HepG2 (cell line): ENCODE data around the gene RBM43. TPM values are rescaled to one million over a fixed set of nuclear protein-coding genes. Genes with fewer than 3 reads are reported as not detected.

Experiments
- ATAC-seq: fragments of 200-7000 bp; cut with Tn5 transposase; 3 replicates; pipeline ENCODE4 v1.9.1; 2020; ENCODE audit warnings: mild to moderate bottlenecking, moderate library complexity
- BruUV-seq: library from RNA; stranded (reverse); fragments of 400-500 nt; replicated peaks from 2 replicates; lab custom pipeline; 2021; lab: Mats Ljungman, UMichigan
- CTCF ChIA-PET: fragments of 300-600 bp; formaldehyde crosslinking; extraction: SDS; loops from one replicate; lab custom pipeline; 2021; ENCODE audit warnings: low total read pairs, inconsistent platforms, low intra/inter-chr PET ratio; lab: Yijun Ruan, JAX
- POLR2A ChIA-PET: fragments of 350-600 bp; sonication (Branson Sonifier 250); formaldehyde crosslinking; loops from one replicate; lab custom pipeline; 2020; ENCODE audit warnings: antibody characterized with exemption, inconsistent platforms; lab: Yijun Ruan, JAX
- DNase-seq: peaks from one replicate; pipeline ENCODE4 v3.0.0-alpha.2; 2015; ENCODE audit warnings: low spot score
- FAIRE-seq: peaks from 3 replicates; lab custom pipeline; 2011; peaks lifted over from hg19 to GRCh38; lab: Jason Lieb, UNC
- H2AFZ ChIP-seq: one replicate; pipeline ENCODE4 v1.6.1; 2011; ENCODE audit warnings: low read length, inconsistent platforms
- H3K27ac ChIP-seq: fragments of 300-600 bp; 3 replicates; pipeline ENCODE4 v1.8.0; 2011; ENCODE audit warnings: mixed run types, mild to moderate bottlenecking, mixed read lengths, low read length, inconsistent platforms; ENCODE audit not compliant: insufficient read depth; ENCODE audit errors: extremely low read length
- H3K27me3 ChIP-seq, 2 experiments: fragments of 200-600 bp in 1 of 2; 2 replicates in 1 of 2; 3 replicates in 1 of 2; pipeline versions ENCODE4 v1.6.0 to v1.8.0; 2011; ENCODE audit warnings: low read length in 2 of 2, mild to moderate bottlenecking in 2 of 2, moderate library complexity in 2 of 2, inconsistent platforms in 1 of 2; ENCODE audit not compliant: insufficient read depth in 2 of 2, control insufficient read depth in 1 of 2
- H3K36me3 ChIP-seq, 2 experiments: fragments of 200-600 bp in 1 of 2; replicated peaks in 1 of 2; 2 replicates in 1 of 2; 3 replicates in 1 of 2; pipeline versions ENCODE4 v1.5.1 to v1.8.0; 2011; ENCODE audit warnings: low read length in 2 of 2, inconsistent platforms in 1 of 2; ENCODE audit not compliant: insufficient read depth in 2 of 2, control insufficient read depth in 1 of 2
- H3K4me1 ChIP-seq: 2 replicates; pipeline ENCODE4 v1.5.1; 2012; ENCODE audit warnings: low read length, inconsistent platforms; ENCODE audit not compliant: insufficient read depth
- H3K4me2 ChIP-seq: 2 replicates; pipeline ENCODE4 v1.6.0; 2011; ENCODE audit warnings: low read depth, low read length, inconsistent platforms
- H3K4me3 ChIP-seq, 3 experiments: fragments of 200-600 bp in 1 of 3; sonication (generic), shearing (Covaris generic) in 1 of 3; replicated peaks in 1 of 3; 2 replicates each; pipeline ENCODE4 v1.5.1; 2011 to 2016; ENCODE audit warnings: low read length in 3 of 3, inconsistent platforms in 2 of 3, low read depth in 2 of 3, mild to moderate bottlenecking in 2 of 3, control low read depth in 1 of 3, mixed read lengths in 1 of 3; ENCODE audit not compliant: insufficient read depth in 1 of 3
- H3K79me2 ChIP-seq: one replicate; pipeline ENCODE4 v1.6.1; 2011; ENCODE audit warnings: low read length, inconsistent platforms; ENCODE audit not compliant: insufficient read depth
- H3K9ac ChIP-seq: 2 replicates; pipeline ENCODE4 v1.6.0; 2011; ENCODE audit warnings: mild to moderate bottlenecking, low read depth, low read length, inconsistent platforms; ENCODE audit not compliant: insufficient read depth
- H3K9me3 ChIP-seq: 2 replicates; pipeline ENCODE4 v1.5.1; 2012; ENCODE audit warnings: mild to moderate bottlenecking, low read length
- H4K20me1 ChIP-seq: 2 replicates; pipeline ENCODE4 v1.6.0; 2011; ENCODE audit warnings: inconsistent platforms, mild to moderate bottlenecking, low read length, moderate library complexity; ENCODE audit not compliant: insufficient read depth
- DNMT1 ChIP-seq: sonication (generic); formaldehyde crosslinking; IDR thresholded peaks from 2 replicates; pipeline ENCODE4 v1.5.1; 2020; ENCODE audit warnings: mild to moderate bottlenecking, missing genetic modification reagents
- HDAC2 ChIP-seq: sonication (generic); formaldehyde crosslinking; IDR thresholded peaks from 2 replicates; pipeline ENCODE4 v1.4.0; 2020; ENCODE audit warnings: missing genetic modification reagents
- HMG20B ChIP-seq: conservative IDR thresholded peaks from 2 replicates; pipeline ENCODE4 v1.6.1; 2016; ENCODE audit warnings: missing genetic modification reagents, missing compliant biosample characterization
- HMGA1 ChIP-seq: sonication (generic); formaldehyde crosslinking; conservative IDR thresholded peaks from 2 replicates; pipeline ENCODE4 v1.4.0; 2020; ENCODE audit warnings: missing genetic modification reagents
- MAFF ChIP-seq: IDR thresholded peaks from 2 replicates; pipeline ENCODE4 v1.6.1; 2011; ENCODE audit warnings: low read depth, low read length, improper control_type of control experiment
- PHF20 ChIP-seq: sonication (generic); formaldehyde crosslinking; IDR thresholded peaks from 2 replicates; pipeline ENCODE4 v1.5.0; 2020; ENCODE audit warnings: mild to moderate bottlenecking, missing genetic modification reagents
- STAT5B ChIP-seq: sonication (generic); formaldehyde crosslinking; IDR thresholded peaks from 2 replicates; pipeline ENCODE4 v1.4.0; 2020; ENCODE audit warnings: missing genetic modification reagents
- TBL1XR1 ChIP-seq: fragments of 150-350 bp; IDR thresholded peaks from 2 replicates; pipeline ENCODE4 v1.6.1; 2014; ENCODE audit warnings: borderline replicate concordance, low read length; ENCODE audit not compliant: partially characterized antibody
- ZNF33A ChIP-seq: sonication (generic); formaldehyde crosslinking; IDR thresholded peaks from 2 replicates; pipeline ENCODE4 v1.5.1; 2020; ENCODE audit warnings: missing genetic modification reagents, mild to moderate bottlenecking, moderate library complexity, borderline replicate concordance
- ZNF737 ChIP-seq: sonication (generic); formaldehyde crosslinking; IDR thresholded peaks from 2 replicates; pipeline ENCODE4 v1.5.0; 2020; ENCODE audit warnings: missing genetic modification reagents, mild to moderate bottlenecking, borderline replicate concordance
- ZNF878 ChIP-seq: sonication (generic); formaldehyde crosslinking; IDR thresholded peaks from 2 replicates; pipeline ENCODE4 v1.8.1; 2023; ENCODE audit warnings: mild to moderate bottlenecking, missing genetic modification reagents, moderate library complexity
- in situ Hi-C: cut with HindIII; loops from 2 replicates; pipeline ENCODE4 v1.10.0; 2017; ENCODE audit warnings: low pct_unique_long_range_greater_than_20kb; ENCODE audit not compliant: extremely low pct_ligation_motif_present
- intact Hi-C: fragments of 100-400 bp; cut with micrococcal nuclease; formaldehyde crosslinking; loops from one replicate; pipeline ENCODE4 v1.10.0; 2022; ENCODE audit not compliant: unreplicated experiment
- polyA plus RNA-seq, 8 experiments: library from polyadenylated mRNA; depleted of rRNA in 3 of 8; stranded (reverse) in 7 of 8; unstranded in 1 of 8; fragments of >200 nt; fragmentation: Illumina TruSeq in 4 of 8; extraction: Trizol in 4 of 8; gene quantifications; 2 replicates each; pipeline versions ENCODE4 v1.2.1 to v1.2.3, GENCODE V29; 2011 to 2016; ENCODE audit warnings: low read depth in 4 of 8, missing spikeins in 1 of 8, mixed read lengths in 1 of 8; ENCODE audit not compliant: insufficient read depth in 1 of 8
- total RNA-seq, 5 experiments: library from RNA; depleted of rRNA; stranded (reverse); fragments of >200 nt; fragmentation: Illumina TruSeq; extraction: Trizol; gene quantifications; 2 replicates each; pipeline ENCODE4 v1.2.3, GENCODE V29; 2016; ENCODE audit warnings: low read depth in 1 of 5

RBM43 gene
- total and polyA plus RNA-seq, 2 of the 13 experiments (the other 11 are each of a cell fraction or from before 2014, with no cell fraction given): 0.31 to 0.70 TPM

DNA sequence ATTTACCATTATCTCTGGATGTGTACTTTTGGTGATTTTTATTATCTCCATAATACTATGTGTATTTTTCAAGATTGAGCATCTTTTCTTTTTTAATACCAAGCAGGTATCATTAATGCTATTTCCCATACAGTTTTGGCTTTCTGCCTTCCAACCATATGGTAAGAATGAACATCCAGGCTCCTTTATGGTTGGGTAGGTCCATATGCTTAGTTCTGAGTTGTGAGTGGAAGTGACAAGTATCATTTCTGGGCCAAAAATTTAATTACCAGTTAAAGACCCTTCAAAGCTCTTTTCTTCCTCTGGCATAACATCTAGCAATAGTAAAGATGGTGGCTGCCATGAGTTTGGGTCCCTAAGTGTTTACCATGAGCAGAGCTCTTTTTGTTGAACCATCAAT is 4.3 kb upstream of the RBM43 start:
- Histone ChIP-seq H3K4me2 (no peak overlapping the region), H3K9ac (no peak overlapping the region), H3K27me3 (peaks cover 2 to 17% of the 10 kb centered on the region in 2 experiments; a peak in 3 of 5 replicates), H2AFZ (no peak overlapping the region), H3K36me3 (no peaks in the 10 kb centered on the region), H4K20me1 (no peaks in the 10 kb centered on the region), H3K4me1 (peaks cover 22% of the 10 kb centered on the region), H3K4me3 (no peak overlapping the region), H3K27ac (no peak overlapping the region), H3K79me2 (no peaks in the 10 kb centered on the region), H3K9me3 (no peaks in the 10 kb centered on the region)
- in situ Hi-C loops: no loop called here
- CTCF ChIA-PET: no interaction called here
- BruUV-seq: no TSS peak
- ATAC-seq: no peak
- FAIRE-seq: no peak
- POLR2A ChIA-PET: no interaction called here
- TF ChIP-seq ZNF878 (no peak), HDAC2 (CRISPR knock-in tag) (no peak), TBL1XR1 (no peak), MAFF (no peak), ZNF737 (no peak), PHF20 (CRISPR knock-in tag) (no peak), STAT5B (CRISPR knock-in tag) (no peak), DNMT1 (CRISPR knock-in tag) (no peak), ZNF33A (no peak), HMG20B (no peak), HMGA1 (CRISPR knock-in tag) (no peak)
- DNase-seq: no peak
- intact Hi-C loops: loop anchor here (2.0 kb wide), 1 partner anchor 21 kb away; no protein-coding TSS in a partner anchor
